DLD1 (cell line): ENCODE measurements around the gene LRP1.

Source experiments
- in situ Hi-C: cut with HindIII; loops from 2 replicates; pipeline ENCODE4 v1.10.0; 2017; ENCODE audit warnings: low sequenced_read_pairs

Gene LRP1

GRCh38 chr12:57169046-57169795 lies 40.9 kb downstream of the LRP1 start:
- in situ Hi-C loops = no loop called here

- in situ Hi-C loops = loop anchor here (5.0 kb wide), 1 partner anchor 48 kb away; no protein-coding TSS in a partner anchor
These were observed 41.7 kb downstream of the LRP1 start for GRCh38 chr12:57169969-57170368.

- in situ Hi-C loops = loop anchor here (5.0 kb wide), 1 partner anchor 48 kb away; no protein-coding TSS in a partner anchor
These were observed 42.1 kb downstream of the LRP1 start for GRCh38 chr12:57170408-57170807.

- in situ Hi-C loops = loop anchor here (5.0 kb wide), 1 partner anchor 49 kb away; no protein-coding TSS in a partner anchor
These were observed 42.6 kb downstream of the LRP1 start for GRCh38 chr12:57170927-57171326.

DNA sequence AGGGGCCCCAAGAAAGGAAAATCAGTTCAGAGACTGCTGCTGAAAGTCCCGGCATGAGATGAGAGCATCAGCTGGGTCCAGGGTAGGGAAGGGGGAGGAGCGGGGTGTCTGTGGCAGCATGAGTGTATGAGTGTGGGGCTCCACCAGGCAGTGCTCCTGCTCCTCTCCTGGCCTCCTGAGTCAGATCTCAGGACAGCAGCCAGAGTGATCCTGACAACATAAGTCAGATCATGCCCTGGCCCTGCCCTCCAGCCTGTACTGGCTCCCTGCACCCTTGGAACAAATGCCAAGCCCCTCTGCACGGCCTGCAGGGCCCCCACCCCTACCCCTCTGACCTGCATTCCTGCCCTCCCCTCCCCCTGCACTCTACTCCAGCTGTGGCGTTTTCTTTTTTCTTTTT lies 43.4 kb downstream of the LRP1 start:
- in situ Hi-C loops = loop anchor here (5.0 kb wide), 1 partner anchor 49 kb away; no protein-coding TSS in a partner anchor

- in situ Hi-C loops = loop anchor here (5.0 kb wide), 1 partner anchor 51 kb away; no protein-coding TSS in a partner anchor
These were observed 44.8 kb downstream of the LRP1 start for GRCh38 chr12:57173089-57173488.

DNA sequence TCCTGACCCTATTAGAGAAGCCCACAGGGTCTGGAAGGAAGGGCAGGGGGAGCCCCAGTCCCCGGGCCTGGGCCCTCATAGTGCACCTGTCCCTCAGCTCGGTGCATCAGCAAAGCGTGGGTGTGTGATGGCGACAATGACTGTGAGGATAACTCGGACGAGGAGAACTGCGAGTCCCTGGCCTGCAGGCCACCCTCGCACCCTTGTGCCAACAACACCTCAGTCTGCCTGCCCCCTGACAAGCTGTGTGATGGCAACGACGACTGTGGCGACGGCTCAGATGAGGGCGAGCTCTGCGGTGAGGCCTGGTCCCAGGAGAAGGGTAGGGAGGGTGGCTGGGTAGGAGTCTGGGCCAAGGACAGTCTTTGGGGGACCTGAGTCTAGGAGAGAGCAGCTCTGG lies 45.4 kb downstream of the LRP1 start:
- in situ Hi-C loops = loop anchor here (5.0 kb wide), 1 partner anchor 51 kb away; no protein-coding TSS in a partner anchor

DNA sequence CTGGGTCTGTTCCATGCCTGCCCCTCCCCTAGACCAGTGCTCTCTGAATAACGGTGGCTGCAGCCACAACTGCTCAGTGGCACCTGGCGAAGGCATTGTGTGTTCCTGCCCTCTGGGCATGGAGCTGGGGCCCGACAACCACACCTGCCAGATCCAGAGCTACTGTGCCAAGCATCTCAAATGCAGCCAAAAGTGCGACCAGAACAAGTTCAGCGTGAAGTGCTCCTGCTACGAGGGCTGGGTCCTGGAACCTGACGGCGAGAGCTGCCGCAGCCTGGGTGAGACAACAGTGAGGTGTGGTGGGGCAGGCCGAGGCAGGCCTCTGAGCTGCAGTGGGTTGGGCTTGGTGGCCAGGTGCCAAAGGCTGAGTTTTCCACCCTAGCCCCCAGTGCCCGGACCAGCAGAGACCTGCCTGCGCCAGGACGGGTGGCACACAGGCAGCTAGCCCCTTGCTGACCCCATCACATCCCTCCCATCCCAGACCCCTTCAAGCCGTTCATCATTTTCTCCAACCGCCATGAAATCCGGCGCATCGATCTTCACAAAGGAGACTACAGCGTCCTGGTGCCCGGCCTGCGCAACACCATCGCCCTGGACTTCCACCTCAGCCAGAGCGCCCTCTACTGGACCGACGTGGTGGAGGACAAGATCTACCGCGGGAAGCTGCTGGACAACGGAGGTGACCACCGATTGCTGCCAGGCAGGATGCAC lies 47.3 kb downstream of the LRP1 start:
- in situ Hi-C loops = no loop called here

GRCh38 chr12:57176139-57176477 lies 47.8 kb downstream of the LRP1 start:
- in situ Hi-C loops = no loop called here

GRCh38 chr12:57176846-57177245 lies 48.6 kb downstream of the LRP1 start:
- in situ Hi-C loops = no loop called here

DNA sequence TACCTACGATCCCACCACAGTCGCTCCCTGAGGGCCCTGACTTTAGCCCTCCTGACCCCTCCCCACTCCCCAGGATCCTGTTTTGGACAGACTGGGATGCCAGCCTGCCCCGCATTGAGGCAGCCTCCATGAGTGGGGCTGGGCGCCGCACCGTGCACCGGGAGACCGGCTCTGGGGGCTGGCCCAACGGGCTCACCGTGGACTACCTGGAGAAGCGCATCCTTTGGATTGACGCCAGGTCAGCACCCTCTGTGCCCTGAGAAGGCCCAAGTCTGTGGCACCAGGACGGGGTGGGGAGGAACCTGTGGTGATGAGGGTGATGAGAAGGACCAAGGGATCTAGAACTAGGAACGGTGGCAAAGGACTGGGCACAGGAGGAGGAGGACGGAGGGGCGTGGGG lies 49.1 kb downstream of the LRP1 start:
- in situ Hi-C loops = no loop called here

- in situ Hi-C loops = no loop called here
These were observed 49.9 kb downstream of the LRP1 start for GRCh38 chr12:57178213-57178612.

DNA sequence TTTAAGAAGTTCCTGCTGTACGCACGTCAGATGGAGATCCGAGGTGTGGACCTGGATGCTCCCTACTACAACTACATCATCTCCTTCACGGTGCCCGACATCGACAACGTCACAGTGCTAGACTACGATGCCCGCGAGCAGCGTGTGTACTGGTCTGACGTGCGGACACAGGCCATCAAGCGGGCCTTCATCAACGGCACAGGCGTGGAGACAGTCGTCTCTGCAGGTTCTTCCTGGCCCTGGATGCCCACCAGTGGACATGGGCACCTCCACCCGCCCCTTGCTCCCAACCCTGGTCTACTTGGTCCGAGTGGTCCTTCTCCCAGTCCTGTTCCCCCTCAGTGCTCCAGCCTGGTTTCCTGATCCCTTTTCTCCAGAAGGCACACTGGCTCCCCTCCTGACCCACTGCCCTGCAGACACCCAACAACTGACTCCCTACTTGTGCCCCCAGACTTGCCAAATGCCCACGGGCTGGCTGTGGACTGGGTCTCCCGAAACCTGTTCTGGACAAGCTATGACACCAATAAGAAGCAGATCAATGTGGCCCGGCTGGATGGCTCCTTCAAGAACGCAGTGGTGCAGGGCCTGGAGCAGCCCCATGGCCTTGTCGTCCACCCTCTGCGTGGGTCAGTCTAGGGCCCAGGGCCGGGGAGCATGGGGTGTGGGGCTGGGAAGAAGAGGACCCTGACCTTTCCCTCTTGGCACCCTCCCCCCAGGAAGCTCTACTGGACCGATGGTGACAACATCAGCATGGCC lies 51.2 kb downstream of the LRP1 start:
- in situ Hi-C loops = no loop called here

DNA sequence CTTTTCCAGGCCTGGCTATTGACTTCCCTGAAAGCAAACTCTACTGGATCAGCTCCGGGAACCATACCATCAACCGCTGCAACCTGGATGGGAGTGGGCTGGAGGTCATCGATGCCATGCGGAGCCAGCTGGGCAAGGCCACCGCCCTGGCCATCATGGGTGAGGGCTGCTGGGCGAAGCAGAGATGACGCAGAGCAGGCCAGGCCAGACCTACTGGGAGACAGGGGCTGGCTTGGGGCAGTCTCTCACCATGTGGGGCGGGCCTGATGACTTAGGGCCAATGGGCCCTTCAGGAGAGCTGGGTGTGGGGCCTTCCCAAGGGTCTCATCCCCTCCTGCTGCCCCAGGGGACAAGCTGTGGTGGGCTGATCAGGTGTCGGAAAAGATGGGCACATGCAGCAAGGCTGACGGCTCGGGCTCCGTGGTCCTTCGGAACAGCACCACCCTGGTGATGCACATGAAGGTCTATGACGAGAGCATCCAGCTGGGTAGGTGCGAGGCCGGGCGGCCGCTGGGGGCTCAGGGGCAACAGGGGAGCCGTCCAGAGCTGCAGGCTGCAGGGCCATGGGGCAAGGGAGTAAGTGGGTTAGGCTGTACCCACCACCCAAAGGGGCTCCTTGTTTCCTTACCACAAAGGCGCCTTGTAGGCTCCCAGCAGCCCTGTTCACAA lies 52.2 kb downstream of the LRP1 start:
- in situ Hi-C loops = no loop called here

- in situ Hi-C loops = no loop called here
These were observed 52.8 kb downstream of the LRP1 start for GRCh38 chr12:57181072-57181471.

DNA sequence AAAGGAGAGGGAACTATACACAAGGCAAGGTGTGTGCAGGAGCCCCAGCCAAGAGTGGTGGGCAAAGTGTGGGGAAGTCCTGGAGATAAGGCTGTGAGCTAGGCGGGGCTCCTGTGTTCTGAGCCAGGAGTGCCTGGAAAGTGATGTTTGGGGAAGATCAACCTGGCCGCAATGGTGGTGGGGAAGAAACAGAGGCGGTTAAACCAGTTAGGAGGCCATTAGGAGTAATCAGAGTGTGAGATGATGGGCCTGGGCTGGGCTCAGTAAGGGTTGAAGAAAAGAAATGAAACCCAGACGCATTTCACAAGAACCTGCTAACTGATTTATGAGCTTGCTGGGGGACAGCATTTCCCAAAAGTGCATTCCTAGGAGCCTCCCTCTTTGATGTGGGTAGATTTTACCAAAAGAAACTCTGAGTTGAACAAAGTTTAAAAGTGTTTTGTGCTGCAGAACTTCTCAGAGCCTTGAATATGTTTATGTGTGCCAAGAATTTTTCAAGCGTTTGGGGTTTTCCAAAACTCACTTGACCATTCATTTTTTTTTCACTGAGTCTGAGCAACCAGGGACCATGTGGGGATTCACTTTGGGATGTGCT lies 53.4 kb downstream of the LRP1 start:
- in situ Hi-C loops = no loop called here

DNA sequence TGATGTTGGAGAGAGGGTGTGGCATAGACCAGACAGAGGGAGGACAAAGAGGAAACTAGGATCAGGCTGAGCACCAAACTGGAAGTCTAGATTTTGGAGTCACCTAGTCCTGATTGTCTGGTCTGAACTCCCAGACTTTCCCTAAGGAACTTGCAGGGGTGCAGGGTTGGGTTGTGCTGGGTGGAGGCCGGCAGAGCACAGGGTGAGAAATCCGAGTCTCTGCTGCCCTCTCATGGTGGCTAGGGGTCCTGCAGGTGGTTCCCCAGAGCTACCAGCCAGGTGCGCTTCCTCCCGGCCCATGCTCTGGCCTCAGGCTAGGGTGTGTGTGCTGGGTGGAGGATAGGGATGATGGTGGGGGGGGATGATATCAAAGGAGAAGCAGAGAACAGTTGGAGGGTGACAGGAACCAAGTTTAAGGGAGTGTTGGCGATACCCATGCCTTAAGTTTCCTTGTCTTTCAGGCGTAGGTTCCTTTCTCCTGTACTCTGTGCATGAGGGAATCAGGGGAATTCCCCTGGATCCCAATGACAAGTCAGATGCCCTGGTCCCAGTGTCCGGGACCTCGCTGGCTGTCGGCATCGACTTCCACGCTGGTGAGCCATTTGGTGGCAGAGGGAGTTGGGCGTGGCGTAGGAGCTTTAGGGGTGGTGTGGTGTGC lies 54.8 kb downstream of the LRP1 start:
- in situ Hi-C loops = no loop called here

- in situ Hi-C loops = no loop called here
These were observed 55.8 kb downstream of the LRP1 start for GRCh38 chr12:57183939-57184725.

GRCh38 chr12:57185403-57185802 lies 57.1 kb downstream of the LRP1 start:
- in situ Hi-C loops = no loop called here
